ENCODE data around the gene TFDP1. TPM values are rescaled to one million over a fixed set of nuclear protein-coding genes. Genes with fewer than 3 reads are reported as not detected.

The TFDP1 gene
- total RNA-seq, 4 donors from 2014 or later: 30.7 to 42.2 (median 32.1) TPM

GRCh38 chr13:113540523-113540922 lies 44.0 kb upstream of the TFDP1 start:
- TF ChIP-seq EP300 (IDR thresholded peaks at IDR 0.05) (no peak), CTCF (IDR thresholded peaks at IDR 0.05) (no peak), POLR2AphosphoS5 (IDR thresholded peaks at IDR 0.05) (no peak), POLR2A (IDR thresholded peaks at IDR 0.05; ENCODE audit: low read depth) (no peak)
- 88% methylated on average over 10 of the region's 10 CpGs for WGBS
- intact Hi-C loops (cut with DNase I): no loop called here
- Histone ChIP-seq H3K36me3 (peaks cover 0 to 72% (median 45%) of the 10 kb centered on the region in 4 donors), H3K9me3 (no peaks in the 10 kb centered on the region), H3K4me1 (peaks cover 6 to 10% (median 8%) of the 10 kb centered on the region in 4 donors), H3K27me3 (no peaks in the 10 kb centered on the region), H3K27ac (replicated peaks in 1 of 4) (no peak overlapping the region), H3K4me3 (no peak overlapping the region)
- DNase-seq (ENCODE audit: extremely low spot score): no peak

GRCh38 chr13:113542751-113543424 lies 41.7 kb upstream of the TFDP1 start:
- DNase-seq (ENCODE audit: extremely low spot score): no peak
- 90% methylated on average over 14 of the region's 21 CpGs for WGBS
- TF ChIP-seq POLR2AphosphoS5 (IDR thresholded peaks at IDR 0.05): no peak
- no peak for TF ChIP-seq CTCF (IDR thresholded peaks at IDR 0.05)
- TF ChIP-seq EP300 (IDR thresholded peaks at IDR 0.05): no peak

GRCh38 chr13:113544071-113544891 lies 40.3 kb upstream of the TFDP1 start:
- no peaks in the 10 kb centered on the region for H3K9me3 ChIP-seq
- TF ChIP-seq CTCF (IDR thresholded peaks at IDR 0.05): no peak
- TF ChIP-seq EP300 (IDR thresholded peaks at IDR 0.05): no peak
- TF ChIP-seq POLR2A (IDR thresholded peaks at IDR 0.05; ENCODE audit: low read depth): no peak
- no peaks in the 10 kb centered on the region for H3K27me3 ChIP-seq
- WGBS: 88% methylated on average over 33 of the region's 37 CpGs
- H3K4me3 ChIP-seq: no peak overlapping the region
- H3K27ac ChIP-seq (replicated peaks in 1 of 4): no peak overlapping the region
- intact Hi-C loops (cut with DNase I): no loop called here
- H3K36me3 ChIP-seq: peaks cover 0 to 49% (median 38%) of the 10 kb centered on the region in 4 donors
- H3K4me1 ChIP-seq: peaks cover 35 to 48% (median 43%) of the 10 kb centered on the region in 4 donors
- DNase-seq (ENCODE audit: extremely low spot score): no peak

More at GRCh38 chr13:113542751-113543424, 41.7 kb upstream of the TFDP1 start:
- H3K4me1 ChIP-seq: peaks cover 29 to 34% (median 32%) of the 10 kb centered on the region in 4 donors
- H3K36me3 ChIP-seq: peaks cover 0 to 52% (median 33%) of the 10 kb centered on the region in 4 donors
- H3K27ac ChIP-seq (replicated peaks in 1 of 4): no peak overlapping the region
- no peaks in the 10 kb centered on the region for H3K27me3 ChIP-seq
- no peaks in the 10 kb centered on the region for H3K9me3 ChIP-seq
- intact Hi-C loops (cut with DNase I): no loop called here
- H3K4me3 ChIP-seq: no peak overlapping the region

- H3K27ac ChIP-seq (replicated peaks in 1 of 4): peak overlapping the region in 1 of 4 donors; percentile 66
- H3K36me3 ChIP-seq: peaks cover 0 to 47% (median 38%) of the 10 kb centered on the region in 4 donors
- TF ChIP-seq POLR2AphosphoS5 (IDR thresholded peaks at IDR 0.05) (no peak), EP300 (IDR thresholded peaks at IDR 0.05) (no peak), CTCF (IDR thresholded peaks at IDR 0.05) (no peak), POLR2A (IDR thresholded peaks at IDR 0.05; ENCODE audit: low read depth) (no peak)
- 98% methylated on average over 10 of the region's 10 CpGs for WGBS
- no peaks in the 10 kb centered on the region for H3K9me3 ChIP-seq
- DNase-seq (ENCODE audit: extremely low spot score): no peak
- H3K4me1 ChIP-seq: peaks cover 35 to 49% (median 44%) of the 10 kb centered on the region in 4 donors
- H3K4me3 ChIP-seq: no peak overlapping the region
- intact Hi-C loops (cut with DNase I): no loop called here
- no peaks in the 10 kb centered on the region for H3K27me3 ChIP-seq
Observed at GRCh38 chr13:113544896-113545295, 39.7 kb upstream of the TFDP1 start.
